ENCODE results near the gene PCOLCE2.

DNA sequence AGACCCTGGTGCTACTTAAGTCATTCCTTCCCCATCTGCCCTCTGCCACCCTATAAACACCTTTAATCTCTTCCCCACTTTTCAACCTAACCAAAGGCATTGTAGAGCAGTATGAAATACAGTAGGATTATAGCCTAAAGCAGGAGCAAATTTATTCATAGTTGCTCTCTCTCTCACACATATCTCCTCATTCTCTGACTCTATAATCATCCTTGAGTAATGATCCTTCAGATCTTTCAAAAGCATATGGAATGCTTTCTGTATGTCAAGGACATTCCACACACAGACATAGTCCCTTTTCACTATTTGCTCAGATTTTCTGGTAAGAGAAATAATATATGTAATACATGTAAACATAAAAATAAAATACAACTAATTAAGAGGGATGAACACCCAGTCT is 111.0 kb downstream of the PCOLCE2 start:
- TF ChIP-seq POLR2AphosphoS5 (IDR thresholded peaks at IDR 0.05) (no peak), CTCF (IDR thresholded peaks at IDR 0.05) (no peak), POLR2A (IDR thresholded peaks at IDR 0.05) (no peak), EP300 (IDR thresholded peaks at IDR 0.05; ENCODE audit: low read depth) (no peak)

All from transverse colon (tissue), 4 donors.